ENCODE results near the gene CAMK1D. TPM values are rescaled to one million over a fixed set of nuclear protein-coding genes. Genes with fewer than 3 reads are reported as not detected.
"Not testable (repeated sequence)": the region's sequence is repeated elsewhere in the genome, so short reads cannot be mapped to it uniquely, and the experiment has no call there.

CAMK1D gene
- total RNA-seq, 1 donor from 2014 or later: 58.8 TPM

DNA sequence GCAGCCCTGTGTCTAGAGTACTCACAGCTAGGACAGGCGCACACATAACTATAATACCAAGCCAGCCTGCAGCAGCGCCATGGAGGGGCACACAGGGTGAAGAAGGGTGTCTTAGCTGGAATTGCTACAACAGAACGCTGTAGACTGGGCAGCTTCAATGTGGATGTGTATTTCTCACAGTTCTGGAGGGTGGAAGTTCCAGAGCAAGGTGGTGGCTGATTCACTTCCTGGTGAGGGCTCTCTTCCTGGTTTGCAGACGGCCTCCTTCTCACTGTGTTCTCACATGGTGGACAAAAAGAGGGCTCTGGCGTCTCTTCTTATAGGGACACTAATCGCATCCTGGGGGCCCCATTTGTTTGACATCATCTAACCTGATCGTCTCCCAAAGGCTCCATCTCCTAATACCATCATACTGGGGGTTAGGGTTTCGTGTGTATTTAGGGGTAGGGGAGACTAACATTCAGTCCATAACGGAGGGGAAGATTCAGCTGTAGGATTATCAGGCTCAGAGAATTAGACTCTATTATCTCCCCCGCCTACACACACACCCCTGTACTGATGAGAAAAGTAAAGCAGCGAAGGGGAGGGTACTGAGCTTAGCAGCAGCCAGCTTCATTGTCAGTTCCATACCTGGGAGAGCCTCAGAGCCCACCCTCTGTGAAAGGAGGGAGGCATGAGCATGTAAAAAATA is 363.1 kb downstream of the CAMK1D start:
- no peaks in the 10 kb centered on the region for H3K27me3 Mint-ChIP-seq
- intact Hi-C loops (cut with micrococcal nuclease): loop anchor here (10.0 kb wide), 1 partner anchor 358 kb away; no protein-coding TSS in a partner anchor
- ChIA-PET CTCF (interaction anchor here (0.7 to 5.2 kb wide), 15 partner anchors 9 to 929 kb away, joined by 3 to 65 read pairs (median 4); partner anchors contain the start of gene NUDT5), POLR2A (no interaction called here)
- no peak overlapping the region for H3K4me3 Mint-ChIP-seq
- ATAC-seq (ENCODE audit: low read depth): no peak
- H3K36me3 Mint-ChIP-seq (ENCODE audit: low read depth): peaks cover 12% of the 10 kb centered on the region
- no peak for DNase-seq
- peaks cover 13% of the 10 kb centered on the region for H3K4me1 Mint-ChIP-seq
- H3K27ac Mint-ChIP-seq: no peak overlapping the region
- TF ChIP-seq, protein P1, sequence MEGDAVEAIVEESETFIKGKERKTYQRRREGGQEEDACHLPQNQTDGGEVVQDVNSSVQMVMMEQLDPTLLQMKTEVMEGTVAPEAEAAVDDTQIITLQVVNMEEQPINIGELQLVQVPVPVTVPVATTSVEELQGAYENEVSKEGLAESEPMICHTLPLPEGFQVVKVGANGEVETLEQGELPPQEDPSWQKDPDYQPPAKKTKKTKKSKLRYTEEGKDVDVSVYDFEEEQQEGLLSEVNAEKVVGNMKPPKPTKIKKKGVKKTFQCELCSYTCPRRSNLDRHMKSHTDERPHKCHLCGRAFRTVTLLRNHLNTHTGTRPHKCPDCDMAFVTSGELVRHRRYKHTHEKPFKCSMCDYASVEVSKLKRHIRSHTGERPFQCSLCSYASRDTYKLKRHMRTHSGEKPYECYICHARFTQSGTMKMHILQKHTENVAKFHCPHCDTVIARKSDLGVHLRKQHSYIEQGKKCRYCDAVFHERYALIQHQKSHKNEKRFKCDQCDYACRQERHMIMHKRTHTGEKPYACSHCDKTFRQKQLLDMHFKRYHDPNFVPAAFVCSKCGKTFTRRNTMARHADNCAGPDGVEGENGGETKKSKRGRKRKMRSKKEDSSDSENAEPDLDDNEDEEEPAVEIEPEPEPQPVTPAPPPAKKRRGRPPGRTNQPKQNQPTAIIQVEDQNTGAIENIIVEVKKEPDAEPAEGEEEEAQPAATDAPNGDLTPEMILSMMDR (IDR thresholded peaks at IDR 0.05): no peak
- H3K9me3 Mint-ChIP-seq: no peaks in the 10 kb centered on the region

DNA sequence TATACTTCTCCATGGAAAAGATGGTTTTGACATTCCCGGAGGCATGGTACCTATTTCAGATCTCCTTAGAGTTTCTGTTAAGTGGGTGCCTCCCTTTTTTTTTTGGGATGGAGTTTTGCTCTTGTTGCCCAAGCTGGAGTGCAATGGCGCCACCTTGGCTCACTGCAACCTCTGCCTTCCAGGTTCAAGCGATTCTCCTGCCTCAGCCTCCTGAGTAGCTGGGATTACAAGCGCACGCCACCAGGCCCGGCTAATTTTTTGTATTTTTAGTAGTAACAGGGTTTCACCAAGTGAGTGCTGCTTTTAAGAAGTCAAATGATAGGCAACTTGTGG is 363.6 kb downstream of the CAMK1D start:
- H3K9me3 Mint-ChIP-seq; POLR2A ChIA-PET; ATAC-seq (ENCODE audit: low read depth); H3K4me3 Mint-ChIP-seq; H3K27me3 Mint-ChIP-seq; DNase-seq; H3K27ac Mint-ChIP-seq: not testable (repeated sequence)
- intact Hi-C loops (cut with micrococcal nuclease): loop anchor here (10.0 kb wide), 1 partner anchor 358 kb away; no protein-coding TSS in a partner anchor
- H3K4me1 Mint-ChIP-seq: peaks cover 11% of the 10 kb centered on the region
- H3K36me3 Mint-ChIP-seq (ENCODE audit: low read depth): peaks cover 12% of the 10 kb centered on the region
- CTCF ChIA-PET: interaction anchor here (5.2 kb wide), 1 partner anchor 498 kb away, joined by 65 read pairs; no protein-coding TSS in a partner anchor

DNA sequence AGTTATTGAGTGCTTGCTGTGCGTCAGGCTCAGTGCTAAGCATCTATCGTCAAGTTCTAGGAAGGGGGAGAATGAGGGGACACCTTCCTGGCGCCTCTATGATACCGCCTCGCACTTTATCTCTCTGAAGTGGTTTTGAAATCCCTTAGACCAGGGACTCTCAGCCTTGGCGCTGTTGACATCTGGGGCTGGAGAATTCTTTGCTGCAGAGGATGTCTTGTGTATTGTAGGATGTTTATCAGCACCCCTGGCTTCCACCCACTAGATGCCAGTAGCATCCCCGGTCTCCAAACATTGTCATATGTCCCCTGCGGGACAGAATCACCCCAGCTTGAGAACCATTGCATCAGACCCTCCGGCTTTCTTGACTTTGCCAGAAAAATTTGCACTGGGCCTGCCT is 366.7 kb downstream of the CAMK1D start:
- Mint-ChIP-seq H3K9me3 (no peaks in the 10 kb centered on the region), H3K27ac (no peak overlapping the region)

DNA sequence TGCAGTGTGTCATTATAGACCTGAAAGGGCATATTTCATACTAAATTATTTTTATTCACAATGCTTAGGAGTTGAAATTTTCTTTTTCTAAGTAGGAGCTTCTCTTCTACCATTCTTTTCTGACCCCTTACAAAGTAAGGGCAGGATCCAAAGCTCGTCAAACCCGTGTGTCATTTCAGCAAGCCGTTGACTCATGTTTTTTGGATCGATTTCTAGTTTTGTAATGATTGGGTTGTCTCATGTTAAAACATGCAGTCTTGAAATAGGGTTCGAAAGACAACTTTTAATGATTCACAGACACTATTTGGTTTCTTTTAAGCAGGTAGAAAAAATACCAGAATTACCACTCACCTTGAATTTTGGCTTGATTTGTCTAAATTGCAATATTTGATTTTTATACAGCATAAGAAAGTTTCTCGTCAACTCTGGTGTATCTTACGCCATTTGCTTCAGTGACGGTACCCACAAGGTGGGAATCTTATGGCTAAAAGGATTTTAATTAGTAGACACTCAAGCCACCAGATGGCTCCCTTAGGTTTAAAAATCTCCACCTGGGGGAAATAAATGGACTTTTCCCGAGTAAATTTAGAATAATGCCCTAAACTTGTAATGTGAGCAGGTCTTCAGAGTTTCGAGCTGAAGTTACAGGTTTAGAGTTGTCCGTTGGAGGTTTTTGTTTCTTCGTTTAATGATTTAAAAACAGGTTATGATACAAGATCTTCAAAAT is 368.8 kb downstream of the CAMK1D start:
- Mint-ChIP-seq H3K4me3 (no peak overlapping the region), H3K36me3 (ENCODE audit: low read depth) (peaks cover 27% of the 10 kb centered on the region), H3K27me3 (no peaks in the 10 kb centered on the region), H3K4me1 (no peaks in the 10 kb centered on the region), H3K9me3 (no peaks in the 10 kb centered on the region), H3K27ac (no peak overlapping the region)
- ChIA-PET POLR2A (no interaction called here), CTCF (interaction anchor here (1.0 kb wide), 1 partner anchor 9 kb away, joined by 3 read pairs; no protein-coding TSS in a partner anchor)
- TF ChIP-seq, protein P1 (IDR thresholded peaks at IDR 0.05): no peak
- intact Hi-C loops (cut with micrococcal nuclease): loop anchor here (10.0 kb wide), 1 partner anchor 363 kb away; no protein-coding TSS in a partner anchor
- DNase-seq (no peak), ATAC-seq (ENCODE audit: low read depth) (no peak)

More for the DNA sequence above, 366.7 kb downstream of the CAMK1D start:
- ATAC-seq (ENCODE audit: low read depth) (no peak), DNase-seq (no peak)
- Mint-ChIP-seq H3K4me3 (no peak overlapping the region), H3K27me3 (no peaks in the 10 kb centered on the region), H3K4me1 (peaks cover 6% of the 10 kb centered on the region), H3K36me3 (ENCODE audit: low read depth) (peaks cover 29% of the 10 kb centered on the region)
- TF ChIP-seq, protein P1 (IDR thresholded peaks at IDR 0.05): no peak
- ChIA-PET CTCF (interaction anchor here (1.6 kb wide), 1 partner anchor 501 kb away, joined by 7 read pairs; no protein-coding TSS in a partner anchor), POLR2A (no interaction called here)
- intact Hi-C loops (cut with micrococcal nuclease): loop anchor here (10.0 kb wide), 1 partner anchor 361 kb away; no protein-coding TSS in a partner anchor

DNA sequence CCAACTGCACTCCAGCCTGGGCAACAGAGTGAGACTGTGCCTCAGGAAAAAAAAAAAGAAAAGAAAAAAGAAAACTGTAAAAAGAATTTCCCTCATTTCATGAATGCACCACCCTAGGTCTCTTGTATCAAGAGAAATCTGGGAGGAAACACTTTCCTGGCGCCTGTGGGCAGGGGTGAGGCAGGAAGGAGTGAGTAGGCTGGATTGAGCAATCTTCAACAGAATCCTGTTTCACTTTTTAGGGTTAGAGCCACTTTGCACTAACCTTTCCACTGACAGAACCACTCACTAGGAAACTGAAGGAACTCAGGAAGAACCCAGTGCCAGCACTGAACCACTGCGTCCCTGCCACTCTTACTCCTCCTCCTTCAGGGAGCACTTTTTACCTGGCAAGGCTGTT is 370.0 kb downstream of the CAMK1D start:
- Mint-ChIP-seq H3K36me3 (ENCODE audit: low read depth) (peaks cover 29% of the 10 kb centered on the region), H3K4me3 (no peak overlapping the region), H3K27me3 (no peaks in the 10 kb centered on the region), H3K4me1 (no peaks in the 10 kb centered on the region), H3K27ac (no peak overlapping the region), H3K9me3 (no peaks in the 10 kb centered on the region)
- DNase-seq: no peak
- TF ChIP-seq, protein P1 (IDR thresholded peaks at IDR 0.05): no peak
- no peak for ATAC-seq (ENCODE audit: low read depth)
- POLR2A ChIA-PET: no interaction called here
- intact Hi-C loops (cut with micrococcal nuclease): loop anchor here (10.0 kb wide), 1 partner anchor 365 kb away; no protein-coding TSS in a partner anchor
- CTCF ChIA-PET: no interaction called here

All from activated B cell treated with CpG ODN at 0.5 μM for 24 hours (primary cell).